Large intestine (tissue), 3 donors: Measurements from ENCODE around the gene RGL3. TPM values are rescaled to one million over a fixed set of nuclear protein-coding genes. Genes with fewer than 3 reads are reported as not detected.

ENCODE experiments used
- DNase-seq, 2 donors: peaks; one replicate each; pipeline versions ENCODE4 v3.0.0 to v3.0.0-alpha.2; 2013
- H3K27ac ChIP-seq: one replicate; pipeline ENCODE4 v1.5.1; 2013; ENCODE audit warnings: low read length
- H3K27me3 ChIP-seq: 2 replicates; pipeline ENCODE4 v1.6.1; 2013; ENCODE audit warnings: low read length; ENCODE audit not compliant: control insufficient read depth, insufficient read depth
- H3K36me3 ChIP-seq: 2 replicates; pipeline ENCODE4 v1.6.1; 2013; ENCODE audit warnings: low read length; ENCODE audit not compliant: control insufficient read depth, insufficient read depth
- H3K4me1 ChIP-seq: one replicate; pipeline ENCODE4 v1.6.1; 2013; ENCODE audit warnings: low read length; ENCODE audit not compliant: control insufficient read depth, insufficient read depth
- H3K4me3 ChIP-seq: one replicate; pipeline ENCODE4 v1.5.1; 2013; ENCODE audit warnings: low read length
- H3K9me3 ChIP-seq: one replicate; pipeline ENCODE4 v1.6.1; 2013; ENCODE audit warnings: mild to moderate bottlenecking, low read depth, low read length, moderate library complexity; ENCODE audit not compliant: control insufficient read depth
- WGBS: methylation state at CpG from one replicate; pipeline ENCODE4 v1.1.5; 2013; ENCODE audit warnings: low lambda C conversion rate; ENCODE audit not compliant: insufficient coverage; 5-methylcytosine and 5-hydroxymethylcytosine counted together
- polyA plus RNA-seq: library from polyadenylated mRNA; unstranded; fragments of 120-200 nt; gene quantifications from one replicate; pipeline ENCODE4 v1.2.1, GENCODE V29; 2013

The RGL3 gene
- polyA plus RNA-seq, 1 donor, result 5.3 TPM

DNA sequence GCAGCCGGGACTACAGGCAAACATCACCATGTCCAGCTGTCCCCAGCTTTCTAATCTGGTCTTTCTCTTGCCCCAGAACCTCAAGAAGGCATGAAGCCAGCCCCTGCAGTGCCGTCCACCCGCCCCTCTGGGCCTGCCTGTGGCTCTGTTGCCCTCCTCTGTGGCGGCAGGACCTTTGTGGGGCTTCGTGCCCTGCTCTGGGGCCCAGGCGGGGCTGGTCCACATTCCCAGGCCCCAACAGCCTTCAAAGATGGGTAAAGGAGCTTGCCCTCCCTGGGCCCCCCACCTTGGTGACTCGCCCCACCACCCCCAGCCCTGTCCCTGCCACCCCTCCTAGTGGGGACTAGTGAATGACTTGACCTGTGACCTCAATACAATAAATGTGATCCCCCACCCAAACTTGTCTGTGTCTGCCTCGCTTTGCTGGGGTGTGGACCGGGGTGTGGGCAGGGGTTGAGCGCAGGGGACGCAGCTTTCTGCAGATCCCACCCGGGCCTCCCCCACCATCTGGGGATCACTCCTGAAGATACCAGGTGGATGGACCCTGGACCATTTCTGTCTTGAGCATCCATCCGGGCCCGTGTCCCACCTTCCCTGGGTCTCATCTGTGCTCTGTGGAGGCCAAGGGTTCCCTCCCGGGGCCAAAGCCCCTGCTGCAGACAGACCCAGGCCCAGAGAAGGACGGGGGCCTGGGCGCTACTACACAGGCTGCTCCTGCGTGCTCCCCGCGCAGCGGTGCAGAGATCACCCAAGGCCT is 31.6 kb upstream of the RGL3 start:
- no CpG with 5 or more reads among the region's 21 CpGs for WGBS
- no peaks in the 10 kb centered on the region for H3K4me1 ChIP-seq
- no peak overlapping the region for H3K4me3 ChIP-seq
- H3K27ac ChIP-seq, result no peak overlapping the region
- no peaks in the 10 kb centered on the region for H3K9me3 ChIP-seq
- no peak for DNase-seq
- peaks cover 2% of the 10 kb centered on the region for H3K27me3 ChIP-seq
- peaks cover 40% of the 10 kb centered on the region for H3K36me3 ChIP-seq

DNA sequence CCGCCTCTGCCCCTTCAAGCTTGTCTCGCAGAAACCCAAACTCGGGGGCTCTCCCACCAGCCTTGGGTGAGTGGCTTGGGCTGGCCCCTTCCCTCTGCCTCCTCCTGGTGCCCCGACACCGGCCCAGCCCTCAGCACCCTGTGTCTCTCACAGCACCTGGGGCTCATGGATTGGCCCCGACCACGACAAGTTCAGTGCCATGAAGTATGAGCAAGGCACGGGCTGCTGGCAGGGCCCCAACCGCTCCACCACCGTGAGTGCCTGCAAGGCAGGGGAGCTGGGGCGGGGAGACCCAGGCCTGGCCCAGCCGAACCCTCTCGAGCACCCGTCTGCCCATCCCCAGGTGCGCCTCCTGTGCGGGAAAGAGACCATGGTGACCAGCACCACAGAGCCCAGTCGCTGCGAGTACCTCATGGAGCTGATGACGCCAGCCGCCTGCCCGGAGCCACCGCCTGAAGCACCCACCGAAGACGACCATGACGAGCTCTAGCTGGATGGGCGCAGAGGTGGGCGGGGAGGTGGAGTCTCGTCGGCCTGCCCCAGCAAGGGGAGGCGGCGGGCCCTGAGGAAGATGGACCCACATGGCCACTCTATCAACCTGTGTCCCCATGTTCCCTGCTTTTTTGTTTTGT is 29.9 kb upstream of the RGL3 start:
- H3K27ac ChIP-seq, result no peak overlapping the region
- H3K9me3 ChIP-seq, result no peaks in the 10 kb centered on the region
- H3K4me3 ChIP-seq, result no peak overlapping the region
- no CpG with 5 or more reads among the region's 31 CpGs for WGBS
- H3K4me1 ChIP-seq, result no peaks in the 10 kb centered on the region
- H3K27me3 ChIP-seq, result peaks cover 2% of the 10 kb centered on the region
- DNase-seq, result no peak
- H3K36me3 ChIP-seq, result peaks cover 56% of the 10 kb centered on the region

DNA sequence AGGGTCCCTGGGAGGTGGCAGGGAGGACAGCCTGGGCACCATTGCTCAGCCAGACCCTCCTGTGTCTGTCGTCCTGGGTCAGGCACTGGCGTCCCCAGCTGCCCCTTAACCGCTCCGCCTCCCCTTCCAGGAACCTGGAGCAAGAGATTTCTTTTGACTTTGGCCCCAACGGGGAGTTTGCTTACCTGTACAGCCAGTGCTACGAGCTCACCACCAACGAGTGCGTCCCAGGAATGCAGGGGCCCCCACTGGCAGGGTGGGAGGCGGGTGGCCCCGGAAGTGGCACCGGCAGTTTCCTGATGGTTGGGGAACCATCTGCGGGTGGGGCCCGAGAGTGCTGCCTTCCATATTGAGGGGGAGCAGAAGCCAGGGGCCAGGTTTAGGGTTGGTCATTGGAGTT is 29.3 kb upstream of the RGL3 start:
- Histone ChIP-seq H3K4me3 (no peak overlapping the region), H3K27ac (no peak overlapping the region), H3K27me3 (no peaks in the 10 kb centered on the region), H3K4me1 (no peaks in the 10 kb centered on the region), H3K36me3 (peaks cover 59% of the 10 kb centered on the region), H3K9me3 (no peaks in the 10 kb centered on the region)
- no peak for DNase-seq
- WGBS, result no CpG with 5 or more reads among the region's 13 CpGs

DNA sequence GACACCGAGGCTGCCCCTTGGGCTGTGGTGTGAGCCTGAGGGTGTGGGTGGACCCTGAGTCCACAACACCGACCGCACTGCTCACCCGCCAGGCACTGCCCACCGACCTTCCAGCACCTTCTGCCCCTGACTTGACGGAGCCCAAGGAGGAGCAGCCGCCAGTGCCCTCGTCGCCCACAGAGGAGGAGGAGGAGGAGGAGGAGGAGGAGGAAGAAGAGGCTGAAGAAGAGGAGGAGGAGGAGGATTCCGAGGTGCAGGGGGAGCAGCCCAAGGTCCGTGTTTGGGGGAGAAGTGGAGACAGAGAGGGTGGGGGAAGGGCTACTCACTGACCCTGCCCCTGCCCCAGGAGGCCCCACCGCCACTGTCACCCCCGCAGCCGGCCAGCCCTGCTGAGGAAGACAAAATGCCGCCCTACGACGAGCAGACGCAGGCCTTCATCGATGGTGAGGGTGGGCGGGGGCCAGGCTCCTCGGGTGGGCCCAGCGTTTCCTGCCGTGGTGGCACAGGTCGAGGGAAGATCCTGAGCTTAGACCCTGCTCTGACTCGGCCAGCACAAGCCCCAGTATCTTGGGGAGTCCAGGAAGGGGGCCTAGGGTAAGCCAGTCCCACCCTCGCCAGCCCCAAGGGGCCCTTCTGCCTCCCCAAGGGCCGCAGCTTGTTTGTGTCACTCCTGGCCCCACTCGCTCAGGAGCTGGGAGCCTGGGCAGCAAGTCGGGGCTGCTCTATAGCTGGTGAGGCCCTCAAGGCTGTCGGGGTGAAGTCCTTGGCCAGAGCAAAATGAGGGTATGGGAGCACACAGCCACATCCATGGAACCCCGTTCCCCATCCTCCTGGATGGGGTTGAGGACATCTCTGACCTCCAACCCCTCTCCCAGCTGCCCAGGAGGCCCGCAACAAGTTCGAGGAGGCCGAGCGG is 28.5 kb upstream of the RGL3 start:
- Histone ChIP-seq H3K4me1 (no peaks in the 10 kb centered on the region), H3K27me3 (no peaks in the 10 kb centered on the region), H3K4me3 (no peak overlapping the region), H3K27ac (no peak overlapping the region), H3K36me3 (peaks cover 62% of the 10 kb centered on the region), H3K9me3 (no peaks in the 10 kb centered on the region)
- DNase-seq, result no peak
- whole genome bisulfite sequencing, result no CpG with 5 or more reads among the region's 35 CpGs

DNA sequence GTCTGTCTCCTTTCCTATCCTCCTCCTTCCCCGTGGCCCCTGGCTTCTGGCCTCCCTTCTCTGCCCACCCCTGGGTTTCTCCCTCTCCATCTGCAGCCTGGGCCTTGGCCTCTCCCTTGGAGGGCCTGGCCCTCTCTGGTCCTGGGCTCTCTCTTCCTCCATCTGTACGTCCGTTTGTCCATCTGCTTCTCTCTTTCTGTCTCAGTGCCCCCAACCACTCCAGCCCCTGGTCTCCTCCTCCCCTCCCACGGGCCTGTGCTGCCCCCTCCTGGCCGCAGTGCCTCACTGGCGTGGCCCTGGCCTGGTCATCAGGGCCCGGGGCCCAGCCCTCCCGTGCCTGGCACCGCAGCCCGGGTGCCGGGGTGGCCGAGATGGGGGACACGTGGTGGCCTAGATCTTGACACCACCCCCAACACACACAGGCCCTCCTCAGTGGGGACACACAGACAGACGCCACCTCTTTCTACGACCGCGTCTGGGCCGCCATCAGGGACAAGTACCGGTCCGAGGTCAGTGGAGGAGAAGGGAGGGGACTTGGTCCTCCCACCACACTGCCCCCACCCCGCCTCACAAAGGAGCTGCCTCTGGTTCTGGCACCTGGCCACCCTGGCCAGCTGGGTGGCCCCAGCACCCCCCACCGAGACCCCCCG is 27.7 kb upstream of the RGL3 start:
- no peak overlapping the region for H3K27ac ChIP-seq
- H3K9me3 ChIP-seq, result no peaks in the 10 kb centered on the region
- no peaks in the 10 kb centered on the region for H3K4me1 ChIP-seq
- no peak for DNase-seq
- H3K4me3 ChIP-seq, result no peak overlapping the region
- WGBS, result no CpG with 5 or more reads among the region's 23 CpGs
- peaks cover 70% of the 10 kb centered on the region for H3K36me3 ChIP-seq
- no peaks in the 10 kb centered on the region for H3K27me3 ChIP-seq

DNA sequence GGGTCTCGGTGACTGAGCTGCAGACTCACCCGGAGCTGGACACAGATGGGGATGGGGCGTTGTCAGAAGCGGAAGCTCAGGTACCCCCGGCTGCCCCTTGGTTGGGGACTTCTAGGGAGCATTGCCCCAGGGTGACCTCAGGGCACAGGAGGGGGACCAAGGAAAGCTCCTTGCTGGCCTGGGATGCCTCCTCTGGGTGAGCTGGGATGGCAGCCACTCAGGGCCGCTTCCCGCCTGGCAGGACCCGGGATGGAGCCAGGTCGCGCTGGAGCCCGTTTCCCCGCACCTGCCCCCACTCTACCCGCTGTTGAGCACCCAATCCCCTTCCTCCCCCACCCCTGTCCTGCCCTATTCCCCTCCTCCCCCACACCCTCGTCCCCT is 27.1 kb upstream of the RGL3 start:
- H3K4me1 ChIP-seq, result no peaks in the 10 kb centered on the region
- no peaks in the 10 kb centered on the region for H3K27me3 ChIP-seq
- DNase-seq, result no peak
- H3K4me3 ChIP-seq, result no peak overlapping the region
- H3K36me3 ChIP-seq, result peaks cover 75% of the 10 kb centered on the region
- no peaks in the 10 kb centered on the region for H3K9me3 ChIP-seq
- no CpG with 5 or more reads among the region's 14 CpGs for WGBS
- H3K27ac ChIP-seq, result no peak overlapping the region

DNA sequence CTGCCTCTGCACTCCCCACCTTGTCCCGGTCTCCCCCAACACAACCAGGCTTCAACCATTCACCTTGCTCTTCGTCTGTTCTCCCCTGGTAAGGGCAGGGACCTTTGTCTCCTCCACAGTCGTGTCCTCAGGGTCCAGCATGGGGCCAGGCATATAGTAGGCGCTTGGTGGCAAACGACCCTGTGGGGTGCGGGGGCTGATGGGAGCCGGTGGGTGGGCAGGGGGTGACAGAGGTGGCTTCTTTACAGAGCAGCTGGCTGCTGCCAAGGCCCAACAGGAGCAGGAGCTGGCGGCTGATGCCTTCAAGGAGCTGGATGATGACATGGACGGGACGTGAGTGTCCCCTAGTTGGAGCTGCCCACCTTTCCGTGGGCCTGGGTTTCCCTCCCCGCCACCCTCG is 26.0 kb upstream of the RGL3 start:
- no CpG with 5 or more reads among the region's 13 CpGs for WGBS
- Histone ChIP-seq H3K4me1 (no peaks in the 10 kb centered on the region), H3K27me3 (no peaks in the 10 kb centered on the region), H3K36me3 (peaks cover 76% of the 10 kb centered on the region), H3K4me3 (no peak overlapping the region), H3K9me3 (no peaks in the 10 kb centered on the region), H3K27ac (no peak overlapping the region)
- no peak for DNase-seq

DNA sequence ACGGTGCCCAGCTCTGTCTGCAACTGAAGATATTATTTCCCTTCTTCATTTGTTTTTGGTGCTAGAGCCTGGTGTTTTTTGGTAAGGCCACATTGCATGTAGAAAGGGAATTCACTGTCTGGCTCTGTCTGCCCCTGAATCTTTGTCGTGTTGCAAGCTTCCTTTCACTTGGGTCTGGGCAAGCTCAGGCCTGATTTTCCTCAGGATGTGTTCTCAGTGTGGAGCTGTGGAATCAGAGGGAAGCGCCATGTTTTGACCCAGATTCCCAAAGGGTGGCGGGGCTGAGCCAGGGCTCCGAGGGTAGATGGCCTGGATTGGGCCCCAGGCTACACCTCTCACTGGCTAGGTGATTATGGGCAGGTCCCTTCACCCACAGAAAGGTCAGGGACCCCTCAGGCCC is 24.9 kb upstream of the RGL3 start:
- no peak for DNase-seq
- Histone ChIP-seq H3K9me3 (no peaks in the 10 kb centered on the region), H3K27me3 (no peaks in the 10 kb centered on the region), H3K4me3 (no peak overlapping the region), H3K27ac (no peak overlapping the region), H3K36me3 (peaks cover 76% of the 10 kb centered on the region), H3K4me1 (no peaks in the 10 kb centered on the region)
- WGBS, result no CpG with 5 or more reads among the region's 5 CpGs

DNA sequence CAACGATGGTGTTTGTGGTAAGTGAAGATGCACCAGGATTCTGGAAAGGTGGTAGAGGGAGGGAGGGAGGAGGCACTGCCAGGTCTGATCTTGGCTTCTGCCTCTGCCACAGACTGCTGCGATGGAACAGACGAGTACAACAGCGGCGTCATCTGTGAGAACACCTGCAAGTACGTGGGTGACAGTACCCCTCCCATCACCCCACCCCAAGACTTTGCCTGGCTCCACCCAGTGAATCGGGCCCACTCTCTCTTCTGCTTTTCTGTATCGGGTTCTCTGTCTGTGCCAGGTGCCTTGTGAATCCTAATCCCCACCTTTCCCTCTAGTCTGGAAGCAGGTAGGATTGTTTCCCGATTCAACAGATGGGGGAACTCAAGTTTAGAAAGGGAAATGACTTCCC is 18.8 kb upstream of the RGL3 start:
- DNase-seq, result no peak
- H3K27ac ChIP-seq, result no peak overlapping the region
- H3K36me3 ChIP-seq, result peaks cover 53% of the 10 kb centered on the region
- no peaks in the 10 kb centered on the region for H3K9me3 ChIP-seq
- no CpG with 5 or more reads among the region's 9 CpGs for WGBS
- peaks cover 11% of the 10 kb centered on the region for H3K4me1 ChIP-seq
- no peaks in the 10 kb centered on the region for H3K27me3 ChIP-seq
- H3K4me3 ChIP-seq, result no peak overlapping the region

DNA sequence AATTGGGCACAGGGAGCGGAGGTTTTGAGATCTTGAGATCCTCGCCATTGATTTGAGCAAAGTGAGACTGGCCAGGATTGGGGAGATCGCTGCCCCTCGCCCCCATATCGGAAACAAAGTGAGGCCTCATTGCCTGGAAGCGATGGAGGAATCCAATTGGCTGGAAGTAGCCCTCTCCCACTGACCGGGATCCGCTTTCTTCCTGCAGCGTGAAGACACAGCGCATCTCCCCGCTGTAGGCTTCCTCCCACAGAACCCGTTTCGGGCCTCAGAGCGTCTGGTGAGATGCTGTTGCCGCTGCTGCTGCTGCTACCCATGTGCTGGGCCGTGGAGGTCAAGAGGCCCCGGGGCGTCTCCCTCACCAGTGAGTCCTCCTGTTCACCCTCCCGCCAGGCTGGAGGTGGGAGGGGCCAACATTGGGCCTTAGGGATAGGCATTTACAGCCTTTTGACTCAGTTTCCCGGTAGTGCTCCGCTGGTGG is 16.8 kb upstream of the RGL3 start:
- no peaks in the 10 kb centered on the region for H3K9me3 ChIP-seq
- WGBS, result no CpG with 5 or more reads among the region's 21 CpGs
- H3K27ac ChIP-seq, result peak overlapping the region; percentile 89
- H3K27me3 ChIP-seq, result no peaks in the 10 kb centered on the region
- peaks cover 33% of the 10 kb centered on the region for H3K36me3 ChIP-seq
- H3K4me3 ChIP-seq, result peak overlapping the region; percentile 89
- peaks cover 11% of the 10 kb centered on the region for H3K4me1 ChIP-seq
- DNase-seq, result no peak
